ENCODE measurements around the gene B4GALNT2. TPM values are rescaled to one million over a fixed set of nuclear protein-coding genes. Genes with fewer than 3 reads are reported as not detected.

Gene B4GALNT2
- total RNA-seq, 2 donors from 2014 or later: 0.04 to 0.11 TPM

GRCh38 chr17:49110509-49110908 lies 22.1 kb upstream of the B4GALNT2 start:
- H3K27ac Mint-ChIP-seq: no peak overlapping the region
- H3K36me3 Mint-ChIP-seq (ENCODE audit: low read depth): no peaks in the 10 kb centered on the region
- no peak overlapping the region for H3K4me3 Mint-ChIP-seq
- Histone ChIP-seq H3K4me3 (ENCODE audit: low read length) (no peak overlapping the region), H3K9me3 (ENCODE audit: control insufficient read depth, low read length) (peaks cover 20% of the 10 kb centered on the region), H3K27me3 (ENCODE audit: control insufficient read depth, insufficient read depth, low read length, poor library complexity, severe bottlenecking) (no peaks in the 10 kb centered on the region), H3K36me3 (ENCODE audit: control insufficient read depth, insufficient read depth, low read length) (no peaks in the 10 kb centered on the region), H3K27ac (ENCODE audit: low read depth, low read length) (no peak overlapping the region), H3K9ac (ENCODE audit: extremely low read depth, low read length, poor library complexity, severe bottlenecking) (no peak overlapping the region), H3K4me1 (ENCODE audit: control insufficient read depth, insufficient read depth, low read length) (peaks cover 11% of the 10 kb centered on the region)
- TF ChIP-seq CTCF (conservative IDR thresholded peaks at IDR 0.05): no peak
- peaks cover 38% of the 10 kb centered on the region for H3K4me1 Mint-ChIP-seq
- H3K9me3 Mint-ChIP-seq: peaks cover 10% of the 10 kb centered on the region
- no peaks in the 10 kb centered on the region for H3K27me3 Mint-ChIP-seq (ENCODE audit: insufficient read depth)
- 95 to 100% methylated on average over 1 of the region's 1 CpG for WGBS, 2 experiments (ENCODE audit: insufficient coverage in 1 of 2, insufficient read length in 1 of 2)
- DNase-seq: no peak

GRCh38 chr17:49111934-49112333 lies 20.6 kb upstream of the B4GALNT2 start:
- no peak overlapping the region for H3K27ac ChIP-seq (ENCODE audit: low read depth, low read length)
- peaks cover 5% of the 10 kb centered on the region for H3K4me1 ChIP-seq (ENCODE audit: control insufficient read depth, insufficient read depth, low read length)
- no peak overlapping the region for H3K9ac ChIP-seq (ENCODE audit: extremely low read depth, low read length, poor library complexity, severe bottlenecking)
- H3K4me1 Mint-ChIP-seq: peaks cover 25% of the 10 kb centered on the region
- peaks cover 33% of the 10 kb centered on the region for H3K9me3 ChIP-seq (ENCODE audit: control insufficient read depth, low read length)
- no peaks in the 10 kb centered on the region for H3K36me3 ChIP-seq (ENCODE audit: control insufficient read depth, insufficient read depth, low read length)
- H3K4me3 ChIP-seq (ENCODE audit: low read length): no peak overlapping the region
- DNase-seq: no peak
- TF ChIP-seq CTCF (conservative IDR thresholded peaks at IDR 0.05): no peak
- no peak overlapping the region for H3K4me3 Mint-ChIP-seq
- H3K9me3 Mint-ChIP-seq: peaks cover 15% of the 10 kb centered on the region
- 75 to 82% methylated on average over 4 of the region's 4 CpGs for WGBS, 2 experiments (ENCODE audit: insufficient coverage in 1 of 2, insufficient read length in 1 of 2)
- no peaks in the 10 kb centered on the region for H3K27me3 ChIP-seq (ENCODE audit: control insufficient read depth, insufficient read depth, low read length, poor library complexity, severe bottlenecking)
- no peaks in the 10 kb centered on the region for H3K36me3 Mint-ChIP-seq (ENCODE audit: low read depth)
- no peak overlapping the region for H3K27ac Mint-ChIP-seq
- H3K27me3 Mint-ChIP-seq (ENCODE audit: insufficient read depth): no peaks in the 10 kb centered on the region

- no peak for TF ChIP-seq CTCF (conservative IDR thresholded peaks at IDR 0.05)
- Mint-ChIP-seq H3K4me3 (no peak overlapping the region), H3K27me3 (ENCODE audit: insufficient read depth) (peaks cover 2% of the 10 kb centered on the region), H3K9me3 (peaks cover 15% of the 10 kb centered on the region), H3K36me3 (ENCODE audit: low read depth) (no peaks in the 10 kb centered on the region), H3K27ac (no peak overlapping the region), H3K4me1 (peaks cover 18% of the 10 kb centered on the region)
- Histone ChIP-seq H3K4me3 (ENCODE audit: low read length) (no peak overlapping the region), H3K36me3 (ENCODE audit: control insufficient read depth, insufficient read depth, low read length) (no peaks in the 10 kb centered on the region), H3K27me3 (ENCODE audit: control insufficient read depth, insufficient read depth, low read length, poor library complexity, severe bottlenecking) (no peaks in the 10 kb centered on the region), H3K9ac (ENCODE audit: extremely low read depth, low read length, poor library complexity, severe bottlenecking) (no peak overlapping the region), H3K27ac (ENCODE audit: low read depth, low read length) (no peak overlapping the region), H3K4me1 (ENCODE audit: control insufficient read depth, insufficient read depth, low read length) (peaks cover 5% of the 10 kb centered on the region), H3K9me3 (ENCODE audit: control insufficient read depth, low read length) (peaks cover 34% of the 10 kb centered on the region)
- 100% methylated on average over 1 of the region's 1 CpG for WGBS, 2 experiments (ENCODE audit: insufficient coverage in 1 of 2, insufficient read length in 1 of 2)
- no peak for DNase-seq
Measured at GRCh38 chr17:49112936-49113335, 19.6 kb upstream of the B4GALNT2 start.

Data from endodermal cell (in vitro differentiated cells).